Neural progenitor cell (in vitro differentiated cells): Measurements from ENCODE around the gene IQGAP1. TPM values are rescaled to one million over a fixed set of nuclear protein-coding genes. Genes with fewer than 3 reads are reported as not detected.
"Not testable (repeated sequence)": the region's sequence is repeated elsewhere in the genome, so short reads cannot be mapped to it uniquely, and the experiment has no call there.

Experiments
- DNase-seq: peaks from one replicate; pipeline ENCODE4 v3.0.0-alpha.2; 2016; ENCODE audit warnings: low spot score
- H2AFZ ChIP-seq: fragments of 200-600 bp; sonication (generic); replicated peaks from 2 replicates; pipeline ENCODE4 v1.6.1; 2016; ENCODE audit warnings: antibody characterized with exemption
- H3F3A ChIP-seq: fragments of 200-600 bp; sonication (generic); 2 replicates; pipeline ENCODE4 v1.6.1; 2016; ENCODE audit warnings: antibody characterized with exemption, low read depth
- H3K27ac ChIP-seq: fragments of 200-600 bp; sonication (generic); 2 replicates; pipeline ENCODE4 v1.5.1; 2016; ENCODE audit warnings: mild to moderate bottlenecking
- H3K27me3 ChIP-seq: fragments of 200-600 bp; sonication (generic); 2 replicates; pipeline ENCODE4 v1.6.1; 2016; ENCODE audit warnings: mild to moderate bottlenecking, moderate library complexity
- H3K36me3 ChIP-seq: fragments of 200-600 bp; sonication (generic); 2 replicates; pipeline ENCODE4 v1.5.1; 2016
- H3K4me1 ChIP-seq: fragments of 200-600 bp; sonication (generic); 2 replicates; pipeline ENCODE4 v1.6.1; 2016; ENCODE audit warnings: mixed run types
- H3K4me2 ChIP-seq: fragments of 200-600 bp; sonication (generic); 2 replicates; pipeline ENCODE4 v1.6.1; 2016
- H3K4me3 ChIP-seq: fragments of 200-600 bp; sonication (generic); 2 replicates; pipeline ENCODE4 v1.5.1; 2016
- H3K79me2 ChIP-seq: fragments of 200-600 bp; sonication (generic); 2 replicates; pipeline ENCODE4 v1.6.1; 2016; ENCODE audit warnings: low read depth
- H3K9ac ChIP-seq: fragments of 200-600 bp; sonication (generic); 2 replicates; pipeline ENCODE4 v1.6.1; 2016
- H3K9me3 ChIP-seq: fragments of 200-600 bp; sonication (generic); 2 replicates; pipeline ENCODE4 v1.5.1; 2016; ENCODE audit warnings: low read depth
- H4K20me1 ChIP-seq: fragments of 200-600 bp; sonication (generic); 2 replicates; pipeline ENCODE4 v1.6.1; 2016; ENCODE audit warnings: low read depth
- H3K27ac Mint-ChIP-seq: 3 replicates; pipeline ENCODE4 v1.8.0; 2021; ENCODE audit warnings: mixed read lengths
- H3K27me3 Mint-ChIP-seq: 2 replicates; pipeline ENCODE4 v1.8.0; 2022; ENCODE audit warnings: low read depth, mild to moderate bottlenecking, inconsistent platforms, moderate library complexity, mixed read lengths; ENCODE audit not compliant: insufficient read depth
- H3K36me3 Mint-ChIP-seq: 3 replicates; pipeline ENCODE4 v1.8.0; 2021; ENCODE audit warnings: mixed read lengths
- H3K4me1 Mint-ChIP-seq: 3 replicates; pipeline ENCODE4 v1.8.0; 2021; ENCODE audit warnings: mixed read lengths
- H3K4me3 Mint-ChIP-seq: 3 replicates; pipeline ENCODE4 v1.8.0; 2021; ENCODE audit warnings: mild to moderate bottlenecking, moderate library complexity, mixed read lengths
- H3K9me3 Mint-ChIP-seq: 3 replicates; pipeline ENCODE4 v1.8.0; 2020; ENCODE audit warnings: mixed read lengths
- EZH2 ChIP-seq: fragments of 200-600 bp; sonication (generic); IDR thresholded peaks from 2 replicates; pipeline ENCODE4 v1.6.1; 2017; ENCODE audit warnings: antibody characterized with exemption, mild to moderate bottlenecking, moderate library complexity
- EZH2phosphoT487 ChIP-seq: fragments of 200-600 bp; sonication (generic); IDR thresholded peaks from 2 replicates; pipeline ENCODE4 v1.6.1; 2017; ENCODE audit warnings: antibody characterized with exemption
- total RNA-seq: library from RNA; depleted of rRNA; stranded (reverse); fragments of >200 nt; gene quantifications from 2 replicates; pipeline ENCODE4 v1.2.3, GENCODE V29; 2015; ENCODE audit warnings: low replicate concordance
- TF ChIP-seq, protein P1 (sequence below): fragments of 200-600 bp; sonication (generic); IDR thresholded peaks from 2 replicates; pipeline ENCODE4 v1.5.1; 2017; ENCODE audit warnings: antibody characterized with exemption, mild to moderate bottlenecking

Gene IQGAP1
- total RNA-seq, 1 donor from 2014 or later, result 44.8 TPM

DNA sequence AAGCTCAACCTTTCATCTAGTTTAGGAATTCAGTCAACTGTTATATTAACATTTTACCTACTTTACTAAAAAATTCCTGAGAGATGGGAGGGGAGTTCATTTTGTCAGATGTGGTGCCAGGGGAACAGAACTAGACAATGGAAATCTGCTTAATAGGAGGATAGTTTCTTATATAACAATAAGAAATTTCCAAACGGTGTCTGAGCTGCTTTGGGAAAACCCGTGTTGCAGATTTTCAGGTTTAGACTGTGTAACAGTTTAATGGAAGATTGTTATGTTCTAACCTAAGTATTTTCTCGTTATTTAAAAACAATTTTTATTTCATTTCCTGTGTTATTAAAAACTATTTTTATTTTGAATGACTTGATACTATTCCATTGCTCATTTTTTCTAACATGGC is 19.3 kb downstream of the IQGAP1 start:
- no peak overlapping the region for H3K27ac ChIP-seq
- TF ChIP-seq EZH2 (no peak), EZH2phosphoT487 (no peak)
- TF ChIP-seq, protein P1, sequence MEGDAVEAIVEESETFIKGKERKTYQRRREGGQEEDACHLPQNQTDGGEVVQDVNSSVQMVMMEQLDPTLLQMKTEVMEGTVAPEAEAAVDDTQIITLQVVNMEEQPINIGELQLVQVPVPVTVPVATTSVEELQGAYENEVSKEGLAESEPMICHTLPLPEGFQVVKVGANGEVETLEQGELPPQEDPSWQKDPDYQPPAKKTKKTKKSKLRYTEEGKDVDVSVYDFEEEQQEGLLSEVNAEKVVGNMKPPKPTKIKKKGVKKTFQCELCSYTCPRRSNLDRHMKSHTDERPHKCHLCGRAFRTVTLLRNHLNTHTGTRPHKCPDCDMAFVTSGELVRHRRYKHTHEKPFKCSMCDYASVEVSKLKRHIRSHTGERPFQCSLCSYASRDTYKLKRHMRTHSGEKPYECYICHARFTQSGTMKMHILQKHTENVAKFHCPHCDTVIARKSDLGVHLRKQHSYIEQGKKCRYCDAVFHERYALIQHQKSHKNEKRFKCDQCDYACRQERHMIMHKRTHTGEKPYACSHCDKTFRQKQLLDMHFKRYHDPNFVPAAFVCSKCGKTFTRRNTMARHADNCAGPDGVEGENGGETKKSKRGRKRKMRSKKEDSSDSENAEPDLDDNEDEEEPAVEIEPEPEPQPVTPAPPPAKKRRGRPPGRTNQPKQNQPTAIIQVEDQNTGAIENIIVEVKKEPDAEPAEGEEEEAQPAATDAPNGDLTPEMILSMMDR, result no peak
- Mint-ChIP-seq H3K27me3 (no peaks in the 10 kb centered on the region), H3K4me1 (peaks cover 11% of the 10 kb centered on the region), H3K27ac (no peak overlapping the region), H3K9me3 (peaks cover 6% of the 10 kb centered on the region), H3K4me3 (no peak overlapping the region), H3K36me3 (peaks cover 8% of the 10 kb centered on the region)
- no peak overlapping the region for H3K9ac ChIP-seq
- H3K4me2 ChIP-seq, result no peak overlapping the region
- H3K9me3 ChIP-seq, result no peaks in the 10 kb centered on the region
- no peak overlapping the region for H2AFZ ChIP-seq
- H3K36me3 ChIP-seq, result no peaks in the 10 kb centered on the region
- DNase-seq, result no peak
- no peaks in the 10 kb centered on the region for H3K27me3 ChIP-seq
- peaks cover 51% of the 10 kb centered on the region for H3K79me2 ChIP-seq
- H3F3A ChIP-seq, result no peaks in the 10 kb centered on the region
- H3K4me3 ChIP-seq, result no peak overlapping the region
- H4K20me1 ChIP-seq, result no peaks in the 10 kb centered on the region
- peaks cover under 1% of the 10 kb centered on the region for H3K4me1 ChIP-seq

- Mint-ChIP-seq H3K36me3 (peaks cover 8% of the 10 kb centered on the region), H3K27me3 (no peaks in the 10 kb centered on the region), H3K4me1 (peaks cover 10% of the 10 kb centered on the region), H3K9me3 (peaks cover 6% of the 10 kb centered on the region), H3K27ac (no peak overlapping the region), H3K4me3 (no peak overlapping the region)
- no peaks in the 10 kb centered on the region for H4K20me1 ChIP-seq
- no peaks in the 10 kb centered on the region for H3K4me1 ChIP-seq
- no peaks in the 10 kb centered on the region for H3K36me3 ChIP-seq
- peaks cover 46% of the 10 kb centered on the region for H3K79me2 ChIP-seq
- H3F3A ChIP-seq, result peaks cover 1% of the 10 kb centered on the region
- H3K9me3 ChIP-seq, result no peaks in the 10 kb centered on the region
- no peak overlapping the region for H3K9ac ChIP-seq
- H3K27ac ChIP-seq, result no peak overlapping the region
- TF ChIP-seq, protein P1, result no peak
- TF ChIP-seq EZH2phosphoT487 (no peak), EZH2 (no peak)
- no peaks in the 10 kb centered on the region for H3K27me3 ChIP-seq
- no peak overlapping the region for H3K4me3 ChIP-seq
- DNase-seq, result no peak
- H3K4me2 ChIP-seq, result no peak overlapping the region
- no peak overlapping the region for H2AFZ ChIP-seq
Observed at GRCh38 chr15:90407871-90408317, 19.9 kb downstream of the IQGAP1 start.

DNA sequence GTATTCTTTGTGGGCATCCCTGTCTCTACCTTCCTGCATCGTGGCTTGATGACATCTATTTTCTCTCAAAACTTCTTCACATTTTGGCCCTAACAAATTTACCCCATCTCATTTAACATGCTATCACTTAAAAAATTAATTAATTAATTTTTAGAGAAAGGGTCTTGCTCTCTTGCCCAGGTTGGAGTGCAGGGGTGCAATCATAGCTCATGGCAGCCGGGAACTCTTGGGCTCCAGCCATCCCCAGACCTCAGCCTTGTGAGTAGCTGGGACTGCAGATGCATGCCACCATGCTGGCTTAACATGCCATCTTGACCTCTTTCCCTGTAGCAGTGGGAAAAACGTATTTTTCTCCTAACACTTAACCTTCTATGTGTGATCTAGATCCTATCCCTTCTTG is 20.6 kb downstream of the IQGAP1 start:
- Mint-ChIP-seq H3K36me3 (peaks cover 8% of the 10 kb centered on the region), H3K4me1 (peaks cover 11% of the 10 kb centered on the region), H3K27me3 (peaks cover under 1% of the 10 kb centered on the region), H3K4me3 (no peak overlapping the region), H3K9me3 (peaks cover 6% of the 10 kb centered on the region), H3K27ac (no peak overlapping the region)
- TF ChIP-seq EZH2, result no peak
- TF ChIP-seq, protein P1, result no peak
- TF ChIP-seq EZH2phosphoT487, result no peak
- H3K4me2 ChIP-seq, result no peak overlapping the region
- no peaks in the 10 kb centered on the region for H3K27me3 ChIP-seq
- no peak for DNase-seq
- H3K4me1 ChIP-seq, result peaks cover 4% of the 10 kb centered on the region
- H2AFZ ChIP-seq, result no peak overlapping the region
- no peak overlapping the region for H3K4me3 ChIP-seq
- H3K9ac ChIP-seq, result no peak overlapping the region
- no peak overlapping the region for H3K27ac ChIP-seq
- H3K9me3 ChIP-seq, result no peaks in the 10 kb centered on the region
- H4K20me1 ChIP-seq, result no peaks in the 10 kb centered on the region
- H3K36me3 ChIP-seq, result no peaks in the 10 kb centered on the region
- peaks cover 38% of the 10 kb centered on the region for H3K79me2 ChIP-seq
- peaks cover 9% of the 10 kb centered on the region for H3F3A ChIP-seq

GRCh38 chr15:90409587-90409986 is 21.5 kb downstream of the IQGAP1 start:
- DNase-seq, H3K9me3 ChIP-seq, H3K36me3 ChIP-seq, H3K4me2 ChIP-seq, H3K4me3 Mint-ChIP-seq, H3F3A ChIP-seq, H3K27me3 Mint-ChIP-seq, H4K20me1 ChIP-seq, H3K36me3 Mint-ChIP-seq, H3K9ac ChIP-seq, H3K27me3 ChIP-seq, H3K27ac Mint-ChIP-seq, H3K27ac ChIP-seq, H3K4me3 ChIP-seq, H3K9me3 Mint-ChIP-seq, H2AFZ ChIP-seq: not testable (repeated sequence)
- H3K4me1 Mint-ChIP-seq, result peaks cover 13% of the 10 kb centered on the region
- Histone ChIP-seq H3K79me2 (peaks cover 29% of the 10 kb centered on the region), H3K4me1 (peaks cover 13% of the 10 kb centered on the region)

DNA sequence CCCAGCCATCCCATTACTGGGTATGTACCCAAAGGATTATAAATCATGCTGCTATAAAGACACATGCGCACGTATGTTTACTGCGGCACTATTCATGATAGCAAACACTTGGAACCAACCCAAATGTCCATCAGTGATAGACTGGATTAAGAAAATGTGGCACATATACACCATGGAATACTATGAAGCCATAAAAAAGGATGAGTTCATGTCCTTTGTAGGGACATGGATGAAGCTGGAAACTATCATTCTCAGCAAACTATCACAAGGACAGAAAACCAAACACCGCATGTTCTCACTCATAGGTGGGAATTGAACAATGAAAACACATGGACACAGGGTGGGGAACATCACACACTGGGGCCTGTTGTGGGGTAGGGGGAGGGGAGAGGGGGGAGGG is 22.3 kb downstream of the IQGAP1 start:
- H3K27ac Mint-ChIP-seq, H3K4me2 ChIP-seq, H3K9me3 Mint-ChIP-seq, H3K9me3 ChIP-seq, H3K36me3 Mint-ChIP-seq, H3K27me3 Mint-ChIP-seq, H3K4me1 Mint-ChIP-seq, H2AFZ ChIP-seq, H3K9ac ChIP-seq, DNase-seq, H3K4me3 Mint-ChIP-seq, H3K27ac ChIP-seq, H3K4me3 ChIP-seq, H3F3A ChIP-seq, H3K36me3 ChIP-seq, H4K20me1 ChIP-seq, H3K27me3 ChIP-seq: not testable (repeated sequence)
- peaks cover 16% of the 10 kb centered on the region for H3K4me1 ChIP-seq
- peaks cover 27% of the 10 kb centered on the region for H3K79me2 ChIP-seq
